Measurements from ENCODE around the gene MYO7A.

Gene MYO7A

GRCh38 chr11:77112641-77113381 is 15.2 kb upstream of the MYO7A start:
- Histone ChIP-seq H3K27me3 (ENCODE audit: insufficient read depth, low read length) (0 out of 2 replicates have a peak, but pooled peaks cover 3% of the 10 kb centered on the region), H3K9me2 (ENCODE audit: low read depth, low read length) (no peaks in the 10 kb centered on the region), H3F3A (ENCODE audit: insufficient read depth, low read length) (no peaks in the 10 kb centered on the region), H3K4me2 (ENCODE audit: low read length) (no peak overlapping the region), H2AFZ (ENCODE audit: low read length) (no peak overlapping the region), H3K4me1 (ENCODE audit: insufficient read depth, low read length, severe bottlenecking) (no peaks in the 10 kb centered on the region), H4K20me1 (ENCODE audit: insufficient read depth, low read length) (no peaks in the 10 kb centered on the region), H3K36me3 (ENCODE audit: insufficient read depth, low read length) (no peaks in the 10 kb centered on the region), H3K79me2 (ENCODE audit: insufficient read depth, low read length) (no peaks in the 10 kb centered on the region), H3K4me3 (ENCODE audit: low read depth, low read length, poor library complexity, severe bottlenecking) (no peak overlapping the region), H3K9ac (ENCODE audit: low read length) (no peak overlapping the region), H3K9me3 (ENCODE audit: low read length) (no peaks in the 10 kb centered on the region), H3K27ac (ENCODE audit: low read depth, low read length, poor library complexity, severe bottlenecking) (no peak overlapping the region)
- TF ChIP-seq EZH2 (IDR thresholded peaks at IDR 0.05; ENCODE audit: borderline replicate concordance, low read length) (no peak), CTCF (IDR thresholded peaks at IDR 0.05; ENCODE audit: low read length) (no peak)

GRCh38 chr11:77113382-77114088 is 14.5 kb upstream of the MYO7A start:
- 0 out of 2 replicates have a peak, but pooled peaks cover 3% of the 10 kb centered on the region for H3K27me3 ChIP-seq (ENCODE audit: insufficient read depth, low read length)
- no peak overlapping the region for H3K27ac ChIP-seq (ENCODE audit: low read depth, low read length, poor library complexity, severe bottlenecking)
- no peaks in the 10 kb centered on the region for H3K79me2 ChIP-seq (ENCODE audit: insufficient read depth, low read length)
- no peaks in the 10 kb centered on the region for H4K20me1 ChIP-seq (ENCODE audit: insufficient read depth, low read length)
- no peak overlapping the region for H2AFZ ChIP-seq (ENCODE audit: low read length)
- peak; percentile 35; the same call in 1 of the 2 replicates for TF ChIP-seq CTCF (IDR thresholded peaks at IDR 0.05; ENCODE audit: low read length)
- no peak for TF ChIP-seq EZH2 (IDR thresholded peaks at IDR 0.05; ENCODE audit: borderline replicate concordance, low read length)
- H3K4me1 ChIP-seq (ENCODE audit: insufficient read depth, low read length, severe bottlenecking) = no peaks in the 10 kb centered on the region
- no peak overlapping the region for H3K4me2 ChIP-seq (ENCODE audit: low read length)
- H3F3A ChIP-seq (ENCODE audit: insufficient read depth, low read length) = no peaks in the 10 kb centered on the region
- no peak overlapping the region for H3K4me3 ChIP-seq (ENCODE audit: low read depth, low read length, poor library complexity, severe bottlenecking)
- H3K9ac ChIP-seq (ENCODE audit: low read length) = no peak overlapping the region
- no peaks in the 10 kb centered on the region for H3K36me3 ChIP-seq (ENCODE audit: insufficient read depth, low read length)
- H3K9me3 ChIP-seq (ENCODE audit: low read length) = no peaks in the 10 kb centered on the region
- H3K9me2 ChIP-seq (ENCODE audit: low read depth, low read length) = no peaks in the 10 kb centered on the region

GRCh38 chr11:77114089-77114463 is 14.0 kb upstream of the MYO7A start:
- Histone ChIP-seq H3K4me1 (ENCODE audit: insufficient read depth, low read length, severe bottlenecking) (no peaks in the 10 kb centered on the region), H3K27me3 (ENCODE audit: insufficient read depth, low read length) (0 out of 2 replicates have a peak, but pooled peaks cover 3% of the 10 kb centered on the region), H3K4me3 (ENCODE audit: low read depth, low read length, poor library complexity, severe bottlenecking) (no peak overlapping the region), H3K4me2 (ENCODE audit: low read length) (no peak overlapping the region), H4K20me1 (ENCODE audit: insufficient read depth, low read length) (no peaks in the 10 kb centered on the region), H3F3A (ENCODE audit: insufficient read depth, low read length) (no peaks in the 10 kb centered on the region), H2AFZ (ENCODE audit: low read length) (no peak overlapping the region), H3K9ac (ENCODE audit: low read length) (no peak overlapping the region), H3K9me2 (ENCODE audit: low read depth, low read length) (no peaks in the 10 kb centered on the region), H3K27ac (ENCODE audit: low read depth, low read length, poor library complexity, severe bottlenecking) (no peak overlapping the region), H3K36me3 (ENCODE audit: insufficient read depth, low read length) (no peaks in the 10 kb centered on the region), H3K9me3 (ENCODE audit: low read length) (no peaks in the 10 kb centered on the region), H3K79me2 (ENCODE audit: insufficient read depth, low read length) (no peaks in the 10 kb centered on the region)
- TF ChIP-seq EZH2 (IDR thresholded peaks at IDR 0.05; ENCODE audit: borderline replicate concordance, low read length) (no peak), CTCF (IDR thresholded peaks at IDR 0.05; ENCODE audit: low read length) (no peak)

Data from OCI-LY1 (cell line).